SK-N-MC (cell line): ENCODE measurements around the gene KCNK1.

Source experiments
- EZH2 ChIP-seq: fragments of 200-600 bp; sonication (generic); IDR thresholded peaks from one replicate; pipeline ENCODE4 v1.6.1; 2017; ENCODE audit warnings: antibody characterized with exemption
- POLR2AphosphoS5 ChIP-seq: IDR thresholded peaks from 2 replicates; pipeline ENCODE4 v1.6.1; 2012; ENCODE audit warnings: mild to moderate bottlenecking, low read depth, low read length, borderline replicate concordance

- no peak for TF ChIP-seq POLR2AphosphoS5
- TF ChIP-seq EZH2: no peak
Observed at GRCh38 chr1:233569636-233570035, 44.3 kb upstream of the KCNK1 start.
